ENCODE results near the gene CLEC16A.

- TF ChIP-seq, protein P1, sequence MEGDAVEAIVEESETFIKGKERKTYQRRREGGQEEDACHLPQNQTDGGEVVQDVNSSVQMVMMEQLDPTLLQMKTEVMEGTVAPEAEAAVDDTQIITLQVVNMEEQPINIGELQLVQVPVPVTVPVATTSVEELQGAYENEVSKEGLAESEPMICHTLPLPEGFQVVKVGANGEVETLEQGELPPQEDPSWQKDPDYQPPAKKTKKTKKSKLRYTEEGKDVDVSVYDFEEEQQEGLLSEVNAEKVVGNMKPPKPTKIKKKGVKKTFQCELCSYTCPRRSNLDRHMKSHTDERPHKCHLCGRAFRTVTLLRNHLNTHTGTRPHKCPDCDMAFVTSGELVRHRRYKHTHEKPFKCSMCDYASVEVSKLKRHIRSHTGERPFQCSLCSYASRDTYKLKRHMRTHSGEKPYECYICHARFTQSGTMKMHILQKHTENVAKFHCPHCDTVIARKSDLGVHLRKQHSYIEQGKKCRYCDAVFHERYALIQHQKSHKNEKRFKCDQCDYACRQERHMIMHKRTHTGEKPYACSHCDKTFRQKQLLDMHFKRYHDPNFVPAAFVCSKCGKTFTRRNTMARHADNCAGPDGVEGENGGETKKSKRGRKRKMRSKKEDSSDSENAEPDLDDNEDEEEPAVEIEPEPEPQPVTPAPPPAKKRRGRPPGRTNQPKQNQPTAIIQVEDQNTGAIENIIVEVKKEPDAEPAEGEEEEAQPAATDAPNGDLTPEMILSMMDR (IDR thresholded peaks at IDR 0.05; ENCODE audit: low read depth, low read length, poor library complexity, severe bottlenecking): no peak
- no peak for TF ChIP-seq EZH2phosphoT487 (IDR thresholded peaks at IDR 0.05; ENCODE audit: borderline replicate concordance, low read length)
Observed at GRCh38 chr16:10972819-10973464, 28.6 kb downstream of the CLEC16A start.
